ENCODE results near the gene RUBCN.
A peak's percentile ranks its signal among the peaks of the same experiment; 100 is the strongest.
"Not testable (repeated sequence)": the region's sequence is repeated elsewhere in the genome, so short reads cannot be mapped to it uniquely, and the experiment has no call there.

The RUBCN gene

GRCh38 chr3:197746801-197747237 is 10.1 kb upstream of the RUBCN start:
- H3K4me3 Mint-ChIP-seq, result no peak overlapping the region
- H3K36me3 Mint-ChIP-seq (ENCODE audit: low read depth), result no peaks in the 10 kb centered on the region
- no peaks in the 10 kb centered on the region for H3K9me3 Mint-ChIP-seq
- peaks cover 29% of the 10 kb centered on the region for H3K4me1 Mint-ChIP-seq (ENCODE audit: low read depth)
- no peak overlapping the region for H3K27ac Mint-ChIP-seq
- no peaks in the 10 kb centered on the region for H3K27me3 Mint-ChIP-seq

GRCh38 chr3:197746209-197746608 is 9.5 kb upstream of the RUBCN start:
- no peaks in the 10 kb centered on the region for H3K36me3 Mint-ChIP-seq (ENCODE audit: low read depth)
- H3K27me3 Mint-ChIP-seq, result no peaks in the 10 kb centered on the region
- H3K4me3 Mint-ChIP-seq, result no peak overlapping the region
- no peaks in the 10 kb centered on the region for H3K9me3 Mint-ChIP-seq
- H3K27ac Mint-ChIP-seq, result no peak overlapping the region
- H3K4me1 Mint-ChIP-seq (ENCODE audit: low read depth), result peaks cover 25% of the 10 kb centered on the region

GRCh38 chr3:197742787-197743186 is 6.1 kb upstream of the RUBCN start:
- no peak overlapping the region for H3K4me3 Mint-ChIP-seq
- H3K36me3 Mint-ChIP-seq (ENCODE audit: low read depth), result no peaks in the 10 kb centered on the region
- H3K27me3 Mint-ChIP-seq, result no peaks in the 10 kb centered on the region
- no peaks in the 10 kb centered on the region for H3K9me3 Mint-ChIP-seq
- no peak overlapping the region for H3K27ac Mint-ChIP-seq
- H3K4me1 Mint-ChIP-seq (ENCODE audit: low read depth), result peaks cover 10% of the 10 kb centered on the region

GRCh38 chr3:197737749-197738462 is 1.2 kb upstream of the RUBCN start:
- H3K36me3 Mint-ChIP-seq (ENCODE audit: low read depth), result peaks cover 10% of the 10 kb centered on the region
- H3K27ac Mint-ChIP-seq, result peak overlapping the region; percentile 91
- peaks cover 40% of the 10 kb centered on the region for H3K4me1 Mint-ChIP-seq (ENCODE audit: low read depth)
- peak overlapping the region; percentile 89 for H3K4me3 Mint-ChIP-seq
- H3K27me3 Mint-ChIP-seq, result no peaks in the 10 kb centered on the region
- no peaks in the 10 kb centered on the region for H3K9me3 Mint-ChIP-seq

GRCh38 chr3:197737319-197737649 is 580 bp upstream of the RUBCN start:
- H3K27me3 Mint-ChIP-seq, result no peaks in the 10 kb centered on the region

GRCh38 chr3:197736010-197736490 is 654 bp downstream of the RUBCN start:
- Mint-ChIP-seq H3K4me1 (ENCODE audit: low read depth) (peaks cover 46% of the 10 kb centered on the region), H3K4me3 (peak overlapping the region; percentile 89), H3K9me3 (no peaks in the 10 kb centered on the region), H3K36me3 (ENCODE audit: low read depth) (peaks cover 11% of the 10 kb centered on the region), H3K27ac (peak overlapping the region; percentile 92), H3K27me3 (no peaks in the 10 kb centered on the region)

More at GRCh38 chr3:197737319-197737649, 580 bp upstream of the RUBCN start:
- Mint-ChIP-seq H3K27ac (peak overlapping the region; percentile 91), H3K4me3 (peak overlapping the region; percentile 89), H3K9me3 (no peaks in the 10 kb centered on the region), H3K4me1 (ENCODE audit: low read depth) (peaks cover 40% of the 10 kb centered on the region), H3K36me3 (ENCODE audit: low read depth) (peaks cover 10% of the 10 kb centered on the region)

GRCh38 chr3:197734667-197735318 is 1.9 kb downstream of the RUBCN start:
- H3K27ac Mint-ChIP-seq, result peak overlapping the region; percentile 77
- H3K9me3 Mint-ChIP-seq, result no peaks in the 10 kb centered on the region
- H3K4me3 Mint-ChIP-seq, result peak overlapping the region; percentile 70
- no peaks in the 10 kb centered on the region for H3K27me3 Mint-ChIP-seq
- peaks cover 14% of the 10 kb centered on the region for H3K36me3 Mint-ChIP-seq (ENCODE audit: low read depth)
- H3K4me1 Mint-ChIP-seq (ENCODE audit: low read depth), result peaks cover 57% of the 10 kb centered on the region

- peaks cover 62% of the 10 kb centered on the region for H3K4me1 Mint-ChIP-seq (ENCODE audit: low read depth)
- no peak overlapping the region for H3K4me3 Mint-ChIP-seq
- H3K9me3 Mint-ChIP-seq, result no peaks in the 10 kb centered on the region
- no peak overlapping the region for H3K27ac Mint-ChIP-seq
- no peaks in the 10 kb centered on the region for H3K27me3 Mint-ChIP-seq
- peaks cover 23% of the 10 kb centered on the region for H3K36me3 Mint-ChIP-seq (ENCODE audit: low read depth)
Measured at GRCh38 chr3:197733042-197733441, 3.7 kb downstream of the RUBCN start.

GRCh38 chr3:197731483-197731882 is 5.2 kb downstream of the RUBCN start:
- Mint-ChIP-seq H3K4me1 (ENCODE audit: low read depth) (peaks cover 56% of the 10 kb centered on the region), H3K36me3 (ENCODE audit: low read depth) (peaks cover 28% of the 10 kb centered on the region)
- not testable (repeated sequence) for H3K27me3 Mint-ChIP-seq, H3K4me3 Mint-ChIP-seq, H3K27ac Mint-ChIP-seq, H3K9me3 Mint-ChIP-seq

- H3K36me3 Mint-ChIP-seq (ENCODE audit: low read depth), result peaks cover 28% of the 10 kb centered on the region
- H3K4me1 Mint-ChIP-seq (ENCODE audit: low read depth), result peaks cover 51% of the 10 kb centered on the region
- not testable (repeated sequence) for H3K27ac Mint-ChIP-seq, H3K4me3 Mint-ChIP-seq, H3K9me3 Mint-ChIP-seq, H3K27me3 Mint-ChIP-seq
Measured at GRCh38 chr3:197730770-197731169, 5.9 kb downstream of the RUBCN start.

- Mint-ChIP-seq H3K27ac (no peak overlapping the region), H3K4me1 (ENCODE audit: low read depth) (peaks cover 46% of the 10 kb centered on the region), H3K36me3 (ENCODE audit: low read depth) (peaks cover 28% of the 10 kb centered on the region), H3K27me3 (no peaks in the 10 kb centered on the region), H3K4me3 (no peak overlapping the region), H3K9me3 (no peaks in the 10 kb centered on the region)
Measured at GRCh38 chr3:197730200-197730599, 6.5 kb downstream of the RUBCN start.

- Mint-ChIP-seq H3K27ac (peak overlapping the region; percentile 46), H3K4me3 (no peak overlapping the region)
Measured at GRCh38 chr3:197728487-197728886, 8.2 kb downstream of the RUBCN start.

GRCh38 chr3:197727878-197728277 is 8.8 kb downstream of the RUBCN start:
- Mint-ChIP-seq H3K4me1 (ENCODE audit: low read depth) (peaks cover 37% of the 10 kb centered on the region), H3K36me3 (ENCODE audit: low read depth) (peaks cover 21% of the 10 kb centered on the region)
- H3K27me3 Mint-ChIP-seq, H3K27ac Mint-ChIP-seq, H3K9me3 Mint-ChIP-seq, H3K4me3 Mint-ChIP-seq: not testable (repeated sequence)

More at GRCh38 chr3:197728487-197728886, 8.2 kb downstream of the RUBCN start:
- H3K36me3 Mint-ChIP-seq (ENCODE audit: low read depth), result peaks cover 19% of the 10 kb centered on the region
- H3K4me1 Mint-ChIP-seq (ENCODE audit: low read depth), result peaks cover 38% of the 10 kb centered on the region
- no peaks in the 10 kb centered on the region for H3K27me3 Mint-ChIP-seq
- H3K9me3 Mint-ChIP-seq, result no peaks in the 10 kb centered on the region

- H3K27me3 Mint-ChIP-seq, result no peaks in the 10 kb centered on the region
- H3K9me3 Mint-ChIP-seq, result peaks cover 10% of the 10 kb centered on the region
- H3K4me3 Mint-ChIP-seq, result no peak overlapping the region
- peaks cover 42% of the 10 kb centered on the region for H3K36me3 Mint-ChIP-seq (ENCODE audit: low read depth)
- peaks cover 11% of the 10 kb centered on the region for H3K4me1 Mint-ChIP-seq (ENCODE audit: low read depth)
- no peak overlapping the region for H3K27ac Mint-ChIP-seq
Measured at GRCh38 chr3:197722734-197723133, 14.0 kb downstream of the RUBCN start.

- Mint-ChIP-seq H3K27ac (no peak overlapping the region), H3K4me1 (ENCODE audit: low read depth) (peaks cover 8% of the 10 kb centered on the region), H3K4me3 (no peak overlapping the region), H3K36me3 (ENCODE audit: low read depth) (peaks cover 57% of the 10 kb centered on the region), H3K9me3 (peaks cover 10% of the 10 kb centered on the region), H3K27me3 (no peaks in the 10 kb centered on the region)
Measured at GRCh38 chr3:197720694-197721093, 16.0 kb downstream of the RUBCN start.
